GM23338 (cell line): ENCODE measurements around the gene TMPRSS5. TPM values are rescaled to one million over a fixed set of nuclear protein-coding genes. Genes with fewer than 3 reads are reported as not detected.

ENCODE experiments used
- ATAC-seq: fragments of 200-7000 bp; cut with Tn5 transposase; 3 replicates; pipeline ENCODE4 v1.9.1; 2020
- DNase-seq: peaks from one replicate; pipeline ENCODE4 v3.0.0-alpha.2; 2015; ENCODE audit warnings: low spot score
- H2AFZ ChIP-seq: fragments of 200-600 bp; sonication (generic); 2 replicates; pipeline ENCODE4 v1.8.0; 2016; ENCODE audit warnings: antibody characterized with exemption, mild to moderate bottlenecking, moderate library complexity
- H3F3A ChIP-seq: fragments of 200-600 bp; sonication (generic); replicated peaks from 2 replicates; pipeline ENCODE4 v1.8.0; 2017; ENCODE audit warnings: antibody characterized with exemption, mixed run types, low read depth
- H3K27ac ChIP-seq: fragments of 200-600 bp; sonication (generic); 2 replicates; pipeline ENCODE4 v1.6.1; 2016; ENCODE audit warnings: low read depth
- H3K27me3 ChIP-seq: fragments of 200-600 bp; sonication (generic); 2 replicates; pipeline ENCODE4 v1.8.0; 2016; ENCODE audit warnings: mild to moderate bottlenecking, mixed run types, moderate library complexity; ENCODE audit not compliant: insufficient read depth
- H3K36me3 ChIP-seq: fragments of 200-600 bp; sonication (generic); 2 replicates; pipeline ENCODE4 v1.8.0; 2016; ENCODE audit warnings: mild to moderate bottlenecking; ENCODE audit not compliant: insufficient read depth
- H3K4me1 ChIP-seq: fragments of 200-600 bp; sonication (generic); 2 replicates; pipeline ENCODE4 v1.8.0; 2016; ENCODE audit warnings: mild to moderate bottlenecking, moderate library complexity; ENCODE audit not compliant: insufficient read depth
- H3K4me2 ChIP-seq: fragments of 200-600 bp; sonication (generic); 2 replicates; pipeline ENCODE4 v1.7.1; 2017; ENCODE audit warnings: mixed run types
- H3K4me3 ChIP-seq: fragments of 200-600 bp; sonication (generic); 2 replicates; pipeline ENCODE4 v1.6.1; 2016; ENCODE audit warnings: mixed run types
- H3K79me2 ChIP-seq: fragments of 200-600 bp; sonication (generic); replicated peaks from 2 replicates; pipeline ENCODE4 v1.8.0; 2017; ENCODE audit warnings: mild to moderate bottlenecking; ENCODE audit not compliant: insufficient read depth
- H3K9me2 ChIP-seq: fragments of 200-600 bp; sonication (generic); 2 replicates; pipeline ENCODE4 v1.8.0; 2017; ENCODE audit not compliant: insufficient read depth
- H4K20me1 ChIP-seq: fragments of 200-600 bp; sonication (generic); replicated peaks from 2 replicates; pipeline ENCODE4 v1.8.0; 2017; ENCODE audit warnings: mild to moderate bottlenecking; ENCODE audit not compliant: insufficient read depth
- H3K27ac Mint-ChIP-seq: 2 replicates; pipeline ENCODE4 v1.8.0; 2020; ENCODE audit warnings: inconsistent platforms, mild to moderate bottlenecking, moderate library complexity, mixed read lengths
- H3K27me3 Mint-ChIP-seq: 3 replicates; pipeline ENCODE4 v1.8.0; 2022; ENCODE audit warnings: low read depth, mild to moderate bottlenecking, moderate library complexity, mixed read lengths, inconsistent platforms; ENCODE audit not compliant: insufficient read depth, poor library complexity
- H3K36me3 Mint-ChIP-seq: 3 replicates; pipeline ENCODE4 v1.8.0; 2021; ENCODE audit warnings: low read depth, mild to moderate bottlenecking, inconsistent platforms, moderate library complexity, mixed read lengths
- H3K4me1 Mint-ChIP-seq: 3 replicates; pipeline ENCODE4 v1.8.0; 2020; ENCODE audit warnings: mild to moderate bottlenecking, inconsistent platforms, mixed read lengths
- H3K4me3 Mint-ChIP-seq: 3 replicates; pipeline ENCODE4 v1.8.0; 2021; ENCODE audit warnings: moderate library complexity, mild to moderate bottlenecking, inconsistent platforms, mixed read lengths
- H3K9me3 Mint-ChIP-seq: 3 replicates; pipeline ENCODE4 v1.8.0; 2020; ENCODE audit warnings: moderate library complexity, mild to moderate bottlenecking, inconsistent platforms, mixed read lengths
- CREB1 ChIP-seq: fragments of 250-450 bp; sonication (Bioruptor Pico); IDR thresholded peaks from 2 replicates; pipeline ENCODE4 v1.5.0; 2020; ENCODE audit warnings: low read depth, mild to moderate bottlenecking, moderate library complexity
- CTCF ChIP-seq, 2 experiments: fragments of 200-600 bp in 1 of 2; sonication (generic) in 1 of 2; conservative IDR thresholded peaks; 2 replicates each; pipeline versions ENCODE4 v1.5.1 to v1.6.1; 2016 to 2017; ENCODE audit warnings: antibody characterized with exemption in 2 of 2, low read depth in 2 of 2, mild to moderate bottlenecking in 2 of 2, moderate library complexity in 1 of 2
- EZH2 ChIP-seq: fragments of 200-600 bp; sonication (generic); IDR thresholded peaks from one replicate; pipeline ENCODE4 v1.8.0; 2017; ENCODE audit warnings: antibody characterized with exemption, mild to moderate bottlenecking, low read depth; ENCODE audit not compliant: unreplicated experiment
- EZH2phosphoT487 ChIP-seq: fragments of 200-600 bp; sonication (generic); IDR thresholded peaks from one replicate; pipeline ENCODE4 v1.8.1; 2018; ENCODE audit warnings: antibody characterized with exemption; ENCODE audit not compliant: unreplicated experiment
- JUNB ChIP-seq: IDR thresholded peaks from one replicate; pipeline ENCODE4 v1.6.1; 2016; ENCODE audit warnings: antibody characterized with exemption; ENCODE audit not compliant: unreplicated experiment
- NANOG ChIP-seq: IDR thresholded peaks from 2 replicates; pipeline ENCODE4 v1.6.1; 2016; ENCODE audit warnings: antibody characterized with exemption, borderline replicate concordance
- POLR2AphosphoS5 ChIP-seq: IDR thresholded peaks from 2 replicates; pipeline ENCODE4 v1.6.1; 2016; ENCODE audit warnings: antibody characterized with exemption, low read depth
- REST ChIP-seq: IDR thresholded peaks from one replicate; pipeline ENCODE4 v1.6.1; 2018; ENCODE audit warnings: antibody characterized with exemption; ENCODE audit not compliant: unreplicated experiment
- STAT1 ChIP-seq: IDR thresholded peaks from one replicate; pipeline ENCODE4 v1.6.1; 2016; ENCODE audit warnings: antibody characterized with exemption; ENCODE audit not compliant: unreplicated experiment
- ZNF114 ChIP-seq: fragments of 250-450 bp; sonication (Bioruptor Pico); IDR thresholded peaks from 2 replicates; pipeline ENCODE4 v1.5.0; 2020; ENCODE audit warnings: mild to moderate bottlenecking, moderate library complexity
- ZNF331 ChIP-seq: fragments of 250-450 bp; sonication (Bioruptor Pico); IDR thresholded peaks from 2 replicates; pipeline ENCODE4 v1.5.0; 2020; ENCODE audit warnings: low read depth, mild to moderate bottlenecking, moderate library complexity
- polyA plus RNA-seq: library from polyadenylated mRNA; unstranded; fragments of >200 nt; fragmentation: Nextera tagmentation; extraction: Ambion mirVana; gene quantifications from 2 replicates; pipeline ENCODE4 v1.2.1, GENCODE V29; 2016
- total RNA-seq: library from RNA; depleted of rRNA; stranded (reverse); fragments of >200 nt; shearing (Covaris generic); gene quantifications from 2 replicates; pipeline ENCODE4 v1.2.3, GENCODE V29; 2014
- TF ChIP-seq, protein P1 (sequence below): IDR thresholded peaks from 2 replicates; pipeline ENCODE4 v1.6.1; 2016; ENCODE audit warnings: antibody characterized with exemption

The TMPRSS5 gene
- total and polyA plus RNA-seq, 2 experiments from 2014 or later: not detected

DNA sequence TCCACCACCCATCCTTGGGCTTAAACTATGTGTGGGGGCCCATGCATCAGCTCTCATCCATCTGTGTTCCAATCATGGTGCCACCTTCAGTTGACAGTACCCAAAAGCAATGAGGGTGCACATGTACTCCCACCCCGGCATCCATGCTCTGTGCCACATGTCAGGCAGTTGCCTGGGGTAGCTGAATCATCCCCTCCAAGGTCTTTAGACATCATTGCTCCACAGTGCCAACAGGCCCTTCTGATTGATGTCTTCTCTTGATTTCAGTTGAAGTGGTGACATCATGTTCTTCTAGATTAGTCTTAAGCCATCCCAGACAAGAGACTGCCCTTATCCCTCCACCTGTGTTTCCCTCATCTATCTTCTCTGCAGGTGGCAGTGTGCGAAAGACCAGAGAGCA lies 42.5 kb downstream of the TMPRSS5 start:
- H3K4me3 ChIP-seq: no peak overlapping the region
- DNase-seq: no peak
- Mint-ChIP-seq H3K4me1 (peaks cover 4% of the 10 kb centered on the region; the same call in 2 of the 3 replicates), H3K27me3 (no peaks in the 10 kb centered on the region), H3K36me3 (peaks cover 7% of the 10 kb centered on the region; the same call in 2 of the 3 replicates), H3K27ac (no peak overlapping the region), H3K9me3 (peaks cover 15% of the 10 kb centered on the region), H3K4me3 (no peak overlapping the region)
- no peaks in the 10 kb centered on the region for H3F3A ChIP-seq
- H3K79me2 ChIP-seq: no peaks in the 10 kb centered on the region
- TF ChIP-seq CTCF (conservative IDR thresholded peaks at IDR 0.05; ENCODE audit: low read depth in 2 of 2) (no peak), ZNF331 (CRISPR knock-in tag) (no peak), EZH2phosphoT487 (no peak), ZNF114 (no peak), REST (no peak), POLR2AphosphoS5 (no peak)
- TF ChIP-seq, protein P1, sequence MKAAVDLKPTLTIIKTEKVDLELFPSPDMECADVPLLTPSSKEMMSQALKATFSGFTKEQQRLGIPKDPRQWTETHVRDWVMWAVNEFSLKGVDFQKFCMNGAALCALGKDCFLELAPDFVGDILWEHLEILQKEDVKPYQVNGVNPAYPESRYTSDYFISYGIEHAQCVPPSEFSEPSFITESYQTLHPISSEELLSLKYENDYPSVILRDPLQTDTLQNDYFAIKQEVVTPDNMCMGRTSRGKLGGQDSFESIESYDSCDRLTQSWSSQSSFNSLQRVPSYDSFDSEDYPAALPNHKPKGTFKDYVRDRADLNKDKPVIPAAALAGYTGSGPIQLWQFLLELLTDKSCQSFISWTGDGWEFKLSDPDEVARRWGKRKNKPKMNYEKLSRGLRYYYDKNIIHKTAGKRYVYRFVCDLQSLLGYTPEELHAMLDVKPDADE: no peak
- H3K9me2 ChIP-seq: peaks cover 9% of the 10 kb centered on the region; the same call in 1 of the 2 replicates
- H3K27me3 ChIP-seq: no peaks in the 10 kb centered on the region
- no peak overlapping the region for H3K4me2 ChIP-seq
- no peaks in the 10 kb centered on the region for H3K36me3 ChIP-seq
- no peaks in the 10 kb centered on the region for H4K20me1 ChIP-seq
- ATAC-seq: no peak
- no peak overlapping the region for H3K27ac ChIP-seq
- H3K4me1 ChIP-seq: 0 out of 2 replicates have a peak, but pooled peaks cover 3% of the 10 kb centered on the region
- H2AFZ ChIP-seq: no peak overlapping the region

DNA sequence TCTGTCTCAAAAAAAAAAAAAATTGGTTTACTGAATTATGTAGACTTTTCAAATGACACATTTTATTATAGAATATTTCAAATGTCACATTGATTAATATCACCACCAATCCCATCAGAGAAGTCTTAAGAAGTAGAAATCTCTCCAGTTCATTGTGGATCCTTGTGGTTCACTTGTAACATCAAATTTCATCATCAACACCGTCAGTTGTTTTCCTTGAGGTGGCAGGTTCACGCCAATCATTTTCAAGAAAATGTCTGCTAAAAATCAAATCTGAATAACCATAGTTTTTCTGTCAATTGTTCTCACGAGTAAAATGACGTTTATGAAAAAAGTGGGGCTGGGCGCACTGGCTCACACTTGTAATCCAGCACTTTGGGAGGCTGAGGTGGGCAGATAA lies 50.3 kb downstream of the TMPRSS5 start:
- no peaks in the 10 kb centered on the region for H3K4me1 Mint-ChIP-seq
- H3K36me3 ChIP-seq: no peaks in the 10 kb centered on the region
- no peak overlapping the region for H2AFZ ChIP-seq
- no peak overlapping the region for H3K4me3 ChIP-seq
- DNase-seq (no peak), ATAC-seq (no peak)
- H3K27me3 ChIP-seq: no peaks in the 10 kb centered on the region
- no peak overlapping the region for H3K27ac Mint-ChIP-seq
- H4K20me1 ChIP-seq: no peaks in the 10 kb centered on the region
- peaks cover 3% of the 10 kb centered on the region for H3K27me3 Mint-ChIP-seq
- H3K4me2 ChIP-seq: no peak overlapping the region
- H3K36me3 Mint-ChIP-seq: peaks cover 14% of the 10 kb centered on the region
- H3K79me2 ChIP-seq: no peaks in the 10 kb centered on the region
- no peak overlapping the region for H3K27ac ChIP-seq
- no peaks in the 10 kb centered on the region for H3K9me2 ChIP-seq
- no peak overlapping the region for H3K4me3 Mint-ChIP-seq
- H3K9me3 Mint-ChIP-seq: peaks cover 28% of the 10 kb centered on the region
- no peaks in the 10 kb centered on the region for H3K4me1 ChIP-seq
- H3F3A ChIP-seq: no peaks in the 10 kb centered on the region
- no peak for TF ChIP-seq NANOG
- no peak for TF ChIP-seq ZNF114
- no peak for TF ChIP-seq CTCF (conservative IDR thresholded peaks at IDR 0.05; ENCODE audit: low read depth in 2 of 2)
- no peak for TF ChIP-seq EZH2
- TF ChIP-seq JUNB: no peak
- no peak for TF ChIP-seq ZNF331 (CRISPR knock-in tag)
- TF ChIP-seq EZH2phosphoT487: no peak
- TF ChIP-seq, protein P1: no peak
- TF ChIP-seq CREB1 (CRISPR knock-in tag): no peak
- no peak for TF ChIP-seq POLR2AphosphoS5
- TF ChIP-seq STAT1: no peak
